ENCODE data around the gene DDX1.

The DDX1 gene

DNA sequence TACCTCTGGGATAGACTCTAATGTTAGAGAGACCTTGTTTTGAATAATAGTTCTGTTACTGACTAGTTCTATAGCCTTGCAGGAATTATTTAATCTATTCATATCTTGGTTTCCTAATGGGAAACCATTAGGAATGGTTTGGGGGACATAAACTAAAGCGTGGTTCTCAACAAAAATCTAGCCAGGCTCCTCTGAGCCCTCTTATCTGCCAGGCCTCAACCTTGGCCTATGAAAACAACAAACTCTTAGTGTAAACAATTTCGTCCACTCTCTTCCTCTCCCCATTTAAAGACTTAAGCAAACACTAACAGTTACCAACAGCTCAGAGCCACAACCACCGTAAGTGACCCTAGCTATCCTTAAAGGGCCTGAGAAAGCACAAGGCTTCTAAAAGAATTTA lies 19.9 kb upstream of the DDX1 start:
- DNase-seq (ENCODE audit: low read depth), result no peak
- TF ChIP-seq, protein P1, sequence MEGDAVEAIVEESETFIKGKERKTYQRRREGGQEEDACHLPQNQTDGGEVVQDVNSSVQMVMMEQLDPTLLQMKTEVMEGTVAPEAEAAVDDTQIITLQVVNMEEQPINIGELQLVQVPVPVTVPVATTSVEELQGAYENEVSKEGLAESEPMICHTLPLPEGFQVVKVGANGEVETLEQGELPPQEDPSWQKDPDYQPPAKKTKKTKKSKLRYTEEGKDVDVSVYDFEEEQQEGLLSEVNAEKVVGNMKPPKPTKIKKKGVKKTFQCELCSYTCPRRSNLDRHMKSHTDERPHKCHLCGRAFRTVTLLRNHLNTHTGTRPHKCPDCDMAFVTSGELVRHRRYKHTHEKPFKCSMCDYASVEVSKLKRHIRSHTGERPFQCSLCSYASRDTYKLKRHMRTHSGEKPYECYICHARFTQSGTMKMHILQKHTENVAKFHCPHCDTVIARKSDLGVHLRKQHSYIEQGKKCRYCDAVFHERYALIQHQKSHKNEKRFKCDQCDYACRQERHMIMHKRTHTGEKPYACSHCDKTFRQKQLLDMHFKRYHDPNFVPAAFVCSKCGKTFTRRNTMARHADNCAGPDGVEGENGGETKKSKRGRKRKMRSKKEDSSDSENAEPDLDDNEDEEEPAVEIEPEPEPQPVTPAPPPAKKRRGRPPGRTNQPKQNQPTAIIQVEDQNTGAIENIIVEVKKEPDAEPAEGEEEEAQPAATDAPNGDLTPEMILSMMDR (conservative IDR thresholded peaks at IDR 0.05; ENCODE audit: low read depth, low read length), result no peak
- H3K4me3 ChIP-seq (ENCODE audit: low read depth, low read length), result no peak overlapping the region

DNA sequence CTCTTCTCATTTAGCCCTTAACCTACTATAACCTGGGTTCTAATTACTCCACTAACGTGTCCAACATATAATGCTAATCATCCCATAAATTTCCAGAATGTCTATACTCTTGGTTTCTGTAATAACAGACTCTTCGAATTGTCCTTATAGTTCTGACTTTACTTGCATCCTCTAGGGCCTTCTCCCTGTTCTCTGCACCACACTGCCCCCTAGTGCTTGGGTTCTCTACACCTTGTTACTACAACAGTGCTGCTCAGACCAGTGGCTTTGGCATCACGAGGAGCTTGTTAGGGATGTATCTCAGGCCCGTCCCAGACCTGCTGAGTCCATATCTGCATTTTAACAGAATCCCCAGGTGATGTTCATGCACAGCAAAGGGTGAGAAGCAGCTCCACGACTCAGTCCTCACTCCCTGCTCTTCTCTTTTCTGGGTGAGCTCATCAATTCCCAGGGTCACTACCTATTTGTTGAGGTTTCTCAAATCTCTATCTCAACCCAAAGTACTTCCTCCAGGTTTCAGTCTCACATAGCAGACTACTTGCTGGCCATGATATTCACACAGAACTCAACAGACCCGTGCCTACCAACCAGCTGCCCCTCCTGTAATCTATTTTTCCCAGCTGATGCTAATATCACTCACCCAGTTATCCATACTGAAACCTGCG lies 14.5 kb upstream of the DDX1 start:
- H3K4me3 ChIP-seq (ENCODE audit: low read depth, low read length), result no peak overlapping the region
- TF ChIP-seq, protein P1 (conservative IDR thresholded peaks at IDR 0.05; ENCODE audit: low read depth, low read length), result peak; percentile 98
- peak; percentile 94 for DNase-seq (ENCODE audit: low read depth)

DNA sequence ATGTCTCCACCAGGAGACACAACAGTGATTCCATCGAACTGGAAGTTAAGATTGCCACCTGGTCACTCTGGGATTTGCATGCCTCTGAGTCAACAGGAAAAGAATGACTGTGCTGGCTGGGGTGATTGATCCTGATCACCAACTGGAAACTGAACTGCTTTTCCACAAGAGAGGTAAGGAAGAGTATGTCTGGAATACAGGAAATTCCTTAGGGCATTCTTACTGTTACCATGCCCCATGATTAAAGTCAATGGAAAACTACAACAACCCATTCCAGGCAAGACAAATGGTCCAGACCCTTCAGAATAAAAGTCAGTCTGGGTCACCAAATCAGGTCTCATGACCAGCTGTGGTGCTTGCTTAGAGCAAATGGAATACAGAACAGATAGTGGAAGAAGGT lies 12.0 kb upstream of the DDX1 start:
- H3K4me3 ChIP-seq (ENCODE audit: low read depth, low read length), result no peak overlapping the region
- TF ChIP-seq, protein P1 (conservative IDR thresholded peaks at IDR 0.05; ENCODE audit: low read depth, low read length), result no peak
- DNase-seq (ENCODE audit: low read depth), result no peak

DNA sequence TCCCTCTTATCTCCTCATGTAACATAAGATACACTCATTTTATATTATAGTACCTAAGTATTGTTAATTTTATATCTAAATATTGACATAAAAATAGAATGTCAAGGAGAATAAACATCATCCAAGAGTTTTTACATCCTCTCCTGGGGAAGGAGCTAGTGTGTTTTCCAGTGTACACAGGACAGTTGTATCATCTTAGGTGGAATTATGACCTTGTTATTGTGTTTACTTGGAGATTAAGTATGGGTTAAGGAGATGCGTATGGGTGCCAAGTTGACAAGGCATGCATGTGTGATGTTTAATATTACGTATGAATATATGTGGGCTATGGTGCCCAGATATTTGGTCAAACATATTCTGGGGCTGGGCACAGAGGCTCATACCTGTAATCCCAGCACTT lies 11.2 kb upstream of the DDX1 start:
- TF ChIP-seq, protein P1 (conservative IDR thresholded peaks at IDR 0.05; ENCODE audit: low read depth, low read length), result no peak
- no peak overlapping the region for H3K4me3 ChIP-seq (ENCODE audit: low read depth, low read length)
- no peak for DNase-seq (ENCODE audit: low read depth)

DNA sequence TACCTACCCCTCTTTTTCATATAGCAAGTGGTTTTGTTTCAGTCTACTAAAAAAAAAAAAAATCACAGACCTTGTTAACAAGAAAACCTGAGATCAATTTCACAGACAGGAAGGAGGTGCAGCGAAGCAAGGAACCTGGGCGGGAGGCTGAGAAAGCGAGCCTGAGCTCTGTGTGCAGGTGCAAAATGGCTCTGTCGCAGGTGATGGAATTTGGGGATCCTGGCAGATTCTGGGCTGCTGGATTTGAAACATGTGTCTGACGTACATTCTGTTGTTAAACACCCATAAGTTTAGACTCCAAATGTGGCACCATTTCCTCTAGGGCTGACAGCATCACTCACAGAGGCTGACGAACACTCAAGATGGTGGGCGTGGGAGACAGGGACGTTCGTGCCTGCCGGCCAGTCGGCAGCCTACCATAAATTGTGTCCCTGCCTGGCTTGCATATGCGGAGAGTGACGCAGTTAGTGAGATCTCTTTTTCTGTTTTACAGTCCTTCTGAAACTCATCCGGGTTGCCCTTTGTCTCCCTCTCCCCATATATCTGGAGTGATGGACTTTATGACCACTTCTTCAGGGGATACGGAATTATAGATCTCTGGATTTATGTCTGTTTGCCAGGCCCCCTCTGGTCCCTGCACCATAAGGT lies 8.8 kb upstream of the DDX1 start:
- no peak for DNase-seq (ENCODE audit: low read depth)
- TF ChIP-seq, protein P1 (conservative IDR thresholded peaks at IDR 0.05; ENCODE audit: low read depth, low read length), result no peak
- no peak overlapping the region for H3K4me3 ChIP-seq (ENCODE audit: low read depth, low read length)

DNA sequence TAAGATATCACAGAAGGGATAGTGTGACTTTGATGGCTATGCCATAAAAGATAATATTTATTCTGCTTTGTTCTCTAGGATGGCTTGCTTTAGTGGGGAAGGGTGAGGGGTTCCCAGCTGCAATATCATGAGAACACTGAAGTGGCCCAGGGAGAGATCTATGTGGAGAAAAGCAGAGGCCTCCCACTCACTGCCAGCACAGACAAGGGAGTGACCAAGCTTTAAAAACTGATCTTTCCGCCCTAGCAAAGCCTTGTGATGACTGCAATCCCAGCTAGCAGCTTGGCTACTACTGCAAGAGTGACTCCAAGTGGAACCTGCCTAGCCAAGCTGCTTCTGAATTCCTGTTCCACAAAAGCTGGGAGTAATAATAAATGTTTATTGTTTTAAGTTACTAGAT lies 7.8 kb upstream of the DDX1 start:
- no peak for DNase-seq (ENCODE audit: low read depth)
- TF ChIP-seq, protein P1 (conservative IDR thresholded peaks at IDR 0.05; ENCODE audit: low read depth, low read length), result no peak

DNA sequence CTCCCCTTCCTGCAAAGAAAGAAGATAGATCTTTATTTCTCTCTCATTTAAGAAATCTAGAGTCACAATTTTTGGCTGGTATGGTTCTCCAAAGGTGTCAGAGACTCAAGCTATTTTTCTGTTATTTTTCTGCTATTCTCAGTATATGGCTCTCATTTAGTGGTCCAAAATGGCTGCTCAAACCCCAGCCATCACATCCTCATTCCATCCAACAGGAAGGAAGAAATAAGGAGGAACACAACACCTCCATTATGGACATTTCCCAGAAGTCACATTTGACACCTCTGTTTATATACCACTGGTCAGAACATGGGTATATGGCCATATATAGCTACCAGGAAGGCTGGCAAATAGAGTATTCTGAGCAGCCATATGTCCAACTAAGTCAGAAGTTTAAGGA lies 7.4 kb upstream of the DDX1 start:
- no peak overlapping the region for H3K4me3 ChIP-seq (ENCODE audit: low read depth, low read length)
- TF ChIP-seq, protein P1 (conservative IDR thresholded peaks at IDR 0.05; ENCODE audit: low read depth, low read length), result no peak
- DNase-seq (ENCODE audit: low read depth), result no peak

More for the DNA sequence above, 7.8 kb upstream of the DDX1 start:
- H3K4me3 ChIP-seq (ENCODE audit: low read depth, low read length), result no peak overlapping the region

Measured in choroid plexus epithelial cell (primary cell).